ENCODE data around the gene XCR1.

The XCR1 gene

DNA sequence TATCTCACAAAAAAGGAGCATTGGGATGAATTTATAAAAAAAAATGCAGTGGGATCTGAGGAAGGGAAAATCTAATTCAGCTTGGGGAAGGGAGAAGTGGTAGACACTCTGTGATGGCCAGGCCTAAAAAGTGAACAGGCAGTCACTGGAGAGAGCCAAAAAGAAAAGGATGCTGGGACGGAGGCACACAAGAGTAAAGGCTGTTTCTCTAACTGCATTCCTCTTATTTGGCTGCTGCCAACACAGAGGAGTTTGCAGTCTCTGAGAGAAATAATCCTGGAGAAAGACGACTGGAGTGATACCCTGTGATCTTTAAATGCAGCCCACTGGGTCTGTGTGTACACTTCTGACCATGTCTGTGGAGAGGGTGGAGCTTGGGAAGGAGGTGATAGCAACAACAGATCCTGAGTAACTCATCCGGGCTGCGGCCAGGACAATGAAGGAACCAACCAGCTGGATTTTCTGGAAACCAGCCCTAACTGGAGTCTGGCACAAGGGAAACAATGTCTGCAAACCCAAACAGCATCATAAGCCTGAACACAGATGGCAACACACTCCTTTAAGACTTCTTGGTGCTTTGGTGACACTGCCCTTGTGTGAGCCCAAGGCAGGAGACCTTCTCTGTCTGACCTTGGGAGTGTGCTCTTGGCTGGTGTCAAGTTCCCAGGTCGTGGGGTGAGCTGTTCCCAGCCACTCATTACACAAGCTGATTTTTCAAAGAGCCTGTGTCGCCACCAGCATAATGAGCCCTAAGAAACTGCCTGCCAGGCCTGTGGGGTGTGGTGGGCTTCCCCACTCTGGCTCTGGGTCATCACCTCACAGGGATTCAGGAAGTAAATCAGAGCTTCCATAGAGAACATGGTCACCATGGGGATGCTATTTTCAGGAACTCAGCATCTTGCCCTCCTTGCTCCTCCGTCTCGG lies 39.7 kb downstream of the XCR1 start:
- TF ChIP-seq MAX (IDR thresholded peaks at IDR 0.05): no peak
- no peak for TF ChIP-seq CREB1 (IDR thresholded peaks at IDR 0.05; ENCODE audit: low read depth)
- no peak for TF ChIP-seq NFIC (IDR thresholded peaks at IDR 0.05)
- TF ChIP-seq EP300 (IDR thresholded peaks at IDR 0.05; ENCODE audit: borderline replicate concordance): no peak
- TF ChIP-seq YY1 (IDR thresholded peaks at IDR 0.05; ENCODE audit: low read depth): no peak

- TF ChIP-seq NFIC (IDR thresholded peaks at IDR 0.05) (no peak), EP300 (IDR thresholded peaks at IDR 0.05; ENCODE audit: borderline replicate concordance) (no peak), TAF1 (IDR thresholded peaks at IDR 0.05; ENCODE audit: low read depth) (no peak), RAD21 (IDR thresholded peaks at IDR 0.05; ENCODE audit: low read depth) (no peak), EGR1 (IDR thresholded peaks at IDR 0.05) (no peak), ZBTB7A (IDR thresholded peaks at IDR 0.05; ENCODE audit: low read depth) (no peak), YY1 (IDR thresholded peaks at IDR 0.05; ENCODE audit: low read depth) (no peak)
- TF ChIP-seq, protein P1, sequence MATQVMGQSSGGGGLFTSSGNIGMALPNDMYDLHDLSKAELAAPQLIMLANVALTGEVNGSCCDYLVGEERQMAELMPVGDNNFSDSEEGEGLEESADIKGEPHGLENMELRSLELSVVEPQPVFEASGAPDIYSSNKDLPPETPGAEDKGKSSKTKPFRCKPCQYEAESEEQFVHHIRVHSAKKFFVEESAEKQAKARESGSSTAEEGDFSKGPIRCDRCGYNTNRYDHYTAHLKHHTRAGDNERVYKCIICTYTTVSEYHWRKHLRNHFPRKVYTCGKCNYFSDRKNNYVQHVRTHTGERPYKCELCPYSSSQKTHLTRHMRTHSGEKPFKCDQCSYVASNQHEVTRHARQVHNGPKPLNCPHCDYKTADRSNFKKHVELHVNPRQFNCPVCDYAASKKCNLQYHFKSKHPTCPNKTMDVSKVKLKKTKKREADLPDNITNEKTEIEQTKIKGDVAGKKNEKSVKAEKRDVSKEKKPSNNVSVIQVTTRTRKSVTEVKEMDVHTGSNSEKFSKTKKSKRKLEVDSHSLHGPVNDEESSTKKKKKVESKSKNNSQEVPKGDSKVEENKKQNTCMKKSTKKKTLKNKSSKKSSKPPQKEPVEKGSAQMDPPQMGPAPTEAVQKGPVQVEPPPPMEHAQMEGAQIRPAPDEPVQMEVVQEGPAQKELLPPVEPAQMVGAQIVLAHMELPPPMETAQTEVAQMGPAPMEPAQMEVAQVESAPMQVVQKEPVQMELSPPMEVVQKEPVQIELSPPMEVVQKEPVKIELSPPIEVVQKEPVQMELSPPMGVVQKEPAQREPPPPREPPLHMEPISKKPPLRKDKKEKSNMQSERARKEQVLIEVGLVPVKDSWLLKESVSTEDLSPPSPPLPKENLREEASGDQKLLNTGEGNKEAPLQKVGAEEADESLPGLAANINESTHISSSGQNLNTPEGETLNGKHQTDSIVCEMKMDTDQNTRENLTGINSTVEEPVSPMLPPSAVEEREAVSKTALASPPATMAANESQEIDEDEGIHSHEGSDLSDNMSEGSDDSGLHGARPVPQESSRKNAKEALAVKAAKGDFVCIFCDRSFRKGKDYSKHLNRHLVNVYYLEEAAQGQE (IDR thresholded peaks at IDR 0.05; ENCODE audit: low read depth): no peak
Observed at GRCh38 chr3:45986303-45986982, 40.8 kb downstream of the XCR1 start.

- TF ChIP-seq YY1 (IDR thresholded peaks at IDR 0.05; ENCODE audit: low read depth): no peak
- TF ChIP-seq TCF12 (IDR thresholded peaks at IDR 0.05; ENCODE audit: low read depth): no peak
- TF ChIP-seq NFIC (IDR thresholded peaks at IDR 0.05): no peak
- no peak for TF ChIP-seq MAX (IDR thresholded peaks at IDR 0.05)
- no peak for TF ChIP-seq CREB1 (IDR thresholded peaks at IDR 0.05; ENCODE audit: low read depth)
- no peak for TF ChIP-seq EGR1 (IDR thresholded peaks at IDR 0.05)
- TF ChIP-seq RAD21 (IDR thresholded peaks at IDR 0.05; ENCODE audit: low read depth): no peak
- TF ChIP-seq EP300 (IDR thresholded peaks at IDR 0.05; ENCODE audit: borderline replicate concordance): no peak
- TF ChIP-seq CEBPB (IDR thresholded peaks at IDR 0.05): no peak
- no peak for TF ChIP-seq ZBTB7A (IDR thresholded peaks at IDR 0.05; ENCODE audit: low read depth)
Observed at GRCh38 chr3:45985532-45986302, 41.6 kb downstream of the XCR1 start.

GRCh38 chr3:45984331-45985312 lies 42.7 kb downstream of the XCR1 start:
- TF ChIP-seq RAD21 (IDR thresholded peaks at IDR 0.05; ENCODE audit: low read depth): no peak
- no peak for TF ChIP-seq ZBTB7A (IDR thresholded peaks at IDR 0.05; ENCODE audit: low read depth)
- no peak for TF ChIP-seq MAX (IDR thresholded peaks at IDR 0.05)
- TF ChIP-seq CREB1 (IDR thresholded peaks at IDR 0.05; ENCODE audit: low read depth): no peak
- no peak for TF ChIP-seq EP300 (IDR thresholded peaks at IDR 0.05; ENCODE audit: borderline replicate concordance)
- TF ChIP-seq CEBPB (IDR thresholded peaks at IDR 0.05): no peak
- TF ChIP-seq NFIC (IDR thresholded peaks at IDR 0.05): no peak
- TF ChIP-seq, protein P1 (IDR thresholded peaks at IDR 0.05; ENCODE audit: low read depth): no peak
- TF ChIP-seq FOXM1 (IDR thresholded peaks at IDR 0.05; ENCODE audit: borderline replicate concordance, low read depth): no peak
- no peak for TF ChIP-seq TEAD4 (IDR thresholded peaks at IDR 0.05)
- TF ChIP-seq USF1 (IDR thresholded peaks at IDR 0.05): no peak
- TF ChIP-seq TAF1 (IDR thresholded peaks at IDR 0.05; ENCODE audit: low read depth): no peak
- no peak for TF ChIP-seq YY1 (IDR thresholded peaks at IDR 0.05; ENCODE audit: low read depth)
- TF ChIP-seq TCF12 (IDR thresholded peaks at IDR 0.05; ENCODE audit: low read depth): no peak
- no peak for TF ChIP-seq EGR1 (IDR thresholded peaks at IDR 0.05)
